Tibial nerve (tissue), 4 donors: ENCODE data around the gene TBC1D22A.

Experiments used
- CTCF ChIP-seq, 5 experiments: fragments of 200-600 bp in 3 of 5; fragments of 450-650 bp in 2 of 5; sonication (generic) in 3 of 5; IDR thresholded peaks; one replicate each; pipeline ENCODE4 v1.5.1; 2016 to 2019; ENCODE audit warnings: antibody characterized with exemption in 5 of 5, mild to moderate bottlenecking in 3 of 5, moderate library complexity in 2 of 5
- EP300 ChIP-seq, 2 donors: sonication (generic); formaldehyde crosslinking; IDR thresholded peaks; one replicate each; pipeline ENCODE4 v1.6.1; 2017; ENCODE audit warnings: antibody characterized with exemption in 2 of 2, mild to moderate bottlenecking in 1 of 2
- POLR2A ChIP-seq, 2 donors: fragments of 450-650 bp; IDR thresholded peaks; one replicate each; pipeline ENCODE4 v1.6.1; 2017; ENCODE audit warnings: antibody characterized with exemption in 2 of 2, mild to moderate bottlenecking in 2 of 2, moderate library complexity in 2 of 2

GRCh38 chr22:46774980-46775849, 12.8 kb downstream of the TBC1D22A start:
- TF ChIP-seq CTCF (IDR thresholded peaks at IDR 0.05) = no peak
- no peak for TF ChIP-seq POLR2A (IDR thresholded peaks at IDR 0.05)
- no peak for TF ChIP-seq EP300 (IDR thresholded peaks at IDR 0.05)
